Measurements from ENCODE around the gene TFAP2C. TPM values are rescaled to one million over a fixed set of nuclear protein-coding genes. Genes with fewer than 3 reads are reported as not detected.
"Not testable (repeated sequence)": the region's sequence is repeated elsewhere in the genome, so short reads cannot be mapped to it uniquely, and the experiment has no call there.

Gene TFAP2C
- total RNA-seq, 6 experiments from 2014 or later, result 1.6 to 4.5 (median 1.9) TPM

DNA sequence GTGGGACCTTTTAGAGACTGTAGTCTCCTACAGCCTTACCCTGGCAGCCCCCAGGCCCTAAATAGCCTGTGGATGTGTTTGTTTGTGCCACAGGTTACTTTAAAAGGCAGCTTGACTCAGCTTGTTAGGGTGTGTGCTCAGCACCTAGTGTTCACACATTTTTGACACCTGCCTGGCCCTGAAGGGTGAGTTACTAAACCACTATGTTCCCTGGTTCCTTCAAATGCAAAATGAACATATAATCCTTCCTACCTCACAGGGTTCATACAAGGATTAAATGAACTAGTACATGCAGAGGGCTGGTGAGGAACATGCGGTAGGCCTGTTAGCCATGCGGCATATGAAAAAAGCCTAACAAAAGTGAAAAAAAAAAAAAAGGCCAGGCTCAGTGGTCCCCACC is 14.9 kb upstream of the TFAP2C start:
- H3K9me3 Mint-ChIP-seq, result no peaks in the 10 kb centered on the region
- no peak overlapping the region for H3K4me3 Mint-ChIP-seq
- H3K27ac Mint-ChIP-seq, result no peak overlapping the region
- TF ChIP-seq, protein P1, sequence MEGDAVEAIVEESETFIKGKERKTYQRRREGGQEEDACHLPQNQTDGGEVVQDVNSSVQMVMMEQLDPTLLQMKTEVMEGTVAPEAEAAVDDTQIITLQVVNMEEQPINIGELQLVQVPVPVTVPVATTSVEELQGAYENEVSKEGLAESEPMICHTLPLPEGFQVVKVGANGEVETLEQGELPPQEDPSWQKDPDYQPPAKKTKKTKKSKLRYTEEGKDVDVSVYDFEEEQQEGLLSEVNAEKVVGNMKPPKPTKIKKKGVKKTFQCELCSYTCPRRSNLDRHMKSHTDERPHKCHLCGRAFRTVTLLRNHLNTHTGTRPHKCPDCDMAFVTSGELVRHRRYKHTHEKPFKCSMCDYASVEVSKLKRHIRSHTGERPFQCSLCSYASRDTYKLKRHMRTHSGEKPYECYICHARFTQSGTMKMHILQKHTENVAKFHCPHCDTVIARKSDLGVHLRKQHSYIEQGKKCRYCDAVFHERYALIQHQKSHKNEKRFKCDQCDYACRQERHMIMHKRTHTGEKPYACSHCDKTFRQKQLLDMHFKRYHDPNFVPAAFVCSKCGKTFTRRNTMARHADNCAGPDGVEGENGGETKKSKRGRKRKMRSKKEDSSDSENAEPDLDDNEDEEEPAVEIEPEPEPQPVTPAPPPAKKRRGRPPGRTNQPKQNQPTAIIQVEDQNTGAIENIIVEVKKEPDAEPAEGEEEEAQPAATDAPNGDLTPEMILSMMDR (IDR thresholded peaks at IDR 0.05), result no peak
- H3K27me3 Mint-ChIP-seq (ENCODE audit: insufficient read depth), result peaks cover 8% of the 10 kb centered on the region; the same call in 1 of the 2 replicates
- H3K4me1 Mint-ChIP-seq (ENCODE audit: low read depth), result no peaks in the 10 kb centered on the region
- DNase-seq, result no peak
- H3K36me3 Mint-ChIP-seq (ENCODE audit: low read depth), result no peaks in the 10 kb centered on the region

DNA sequence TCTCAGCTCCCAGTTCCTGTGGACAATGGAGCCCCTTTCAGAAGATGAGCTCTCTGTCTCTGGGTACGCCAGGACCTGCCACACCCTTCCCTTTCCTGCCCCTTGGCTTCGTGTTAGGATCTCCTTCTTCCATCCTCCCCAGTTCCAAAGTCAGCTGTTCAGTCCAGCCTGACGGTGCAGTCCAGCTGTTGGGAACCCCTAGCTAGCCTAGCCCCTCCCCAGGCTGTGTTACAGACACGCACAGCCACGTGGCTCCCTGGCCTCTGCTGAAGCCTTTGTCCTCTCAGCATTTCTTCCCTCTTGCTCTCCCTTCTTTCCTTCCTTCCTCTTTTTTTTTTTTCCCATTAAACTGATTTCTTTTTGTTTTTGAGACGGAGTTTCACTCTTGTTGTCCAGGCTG is 12.4 kb upstream of the TFAP2C start:
- no peak overlapping the region for H3K4me3 Mint-ChIP-seq
- H3K4me1 Mint-ChIP-seq (ENCODE audit: low read depth), result no peaks in the 10 kb centered on the region
- TF ChIP-seq, protein P1 (IDR thresholded peaks at IDR 0.05), result no peak
- no peak for DNase-seq
- H3K9me3 Mint-ChIP-seq, result no peaks in the 10 kb centered on the region
- H3K27me3 Mint-ChIP-seq (ENCODE audit: insufficient read depth), result peaks cover 7% of the 10 kb centered on the region; the same call in 1 of the 2 replicates
- H3K36me3 Mint-ChIP-seq (ENCODE audit: low read depth), result no peaks in the 10 kb centered on the region
- H3K27ac Mint-ChIP-seq, result no peak overlapping the region

DNA sequence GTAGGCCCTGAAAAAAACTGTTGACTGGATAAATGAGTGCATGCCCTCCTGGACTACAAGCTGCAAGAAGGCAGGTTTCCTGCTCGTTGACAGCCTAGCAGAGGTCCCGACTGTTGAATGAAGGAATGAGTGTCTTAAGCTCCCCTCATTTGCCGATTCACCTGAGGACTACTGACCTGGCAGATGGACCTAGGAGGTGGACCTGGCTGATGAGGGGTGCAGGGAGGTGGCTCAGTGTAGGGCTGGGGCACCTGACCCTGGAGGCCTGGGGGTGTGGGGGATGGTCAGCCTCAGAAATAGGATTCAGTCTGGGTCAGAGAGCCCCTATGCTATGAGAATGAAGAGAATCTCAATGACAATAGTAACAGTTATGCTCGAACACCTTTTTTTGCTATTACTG is 11.6 kb upstream of the TFAP2C start:
- Mint-ChIP-seq H3K4me3 (no peak overlapping the region), H3K9me3 (no peaks in the 10 kb centered on the region), H3K4me1 (ENCODE audit: low read depth) (no peaks in the 10 kb centered on the region), H3K27ac (no peak overlapping the region), H3K36me3 (ENCODE audit: low read depth) (no peaks in the 10 kb centered on the region), H3K27me3 (ENCODE audit: insufficient read depth) (peaks cover 9% of the 10 kb centered on the region; the same call in 1 of the 2 replicates)
- DNase-seq, result no peak
- TF ChIP-seq, protein P1 (IDR thresholded peaks at IDR 0.05), result no peak

DNA sequence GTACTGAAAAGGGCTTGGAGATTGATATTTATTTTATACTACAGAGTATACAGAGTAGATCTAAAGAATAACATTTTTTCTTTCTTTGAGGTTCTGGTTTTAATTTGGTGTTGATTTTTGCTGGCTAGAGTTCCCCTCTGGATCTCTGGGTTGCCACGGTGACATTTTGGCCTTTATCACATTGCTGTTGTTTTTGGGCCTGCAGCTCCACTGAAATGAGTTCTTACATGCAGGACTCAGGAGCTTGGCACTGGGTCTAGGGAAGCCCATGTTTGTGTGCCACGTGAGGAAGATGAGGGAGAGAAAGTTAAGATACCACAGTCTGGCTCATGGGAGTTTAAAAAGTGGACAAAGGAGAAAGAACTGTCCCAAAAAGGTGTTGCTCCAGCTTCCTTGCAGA is 7.4 kb upstream of the TFAP2C start:
- Mint-ChIP-seq H3K27me3 (ENCODE audit: insufficient read depth) (peaks cover 2% of the 10 kb centered on the region; the same call in 1 of the 2 replicates), H3K9me3 (no peaks in the 10 kb centered on the region), H3K4me3 (no peak overlapping the region), H3K36me3 (ENCODE audit: low read depth) (no peaks in the 10 kb centered on the region), H3K27ac (no peak overlapping the region), H3K4me1 (ENCODE audit: low read depth) (no peaks in the 10 kb centered on the region)
- DNase-seq, result no peak
- TF ChIP-seq, protein P1 (IDR thresholded peaks at IDR 0.05), result no peak

DNA sequence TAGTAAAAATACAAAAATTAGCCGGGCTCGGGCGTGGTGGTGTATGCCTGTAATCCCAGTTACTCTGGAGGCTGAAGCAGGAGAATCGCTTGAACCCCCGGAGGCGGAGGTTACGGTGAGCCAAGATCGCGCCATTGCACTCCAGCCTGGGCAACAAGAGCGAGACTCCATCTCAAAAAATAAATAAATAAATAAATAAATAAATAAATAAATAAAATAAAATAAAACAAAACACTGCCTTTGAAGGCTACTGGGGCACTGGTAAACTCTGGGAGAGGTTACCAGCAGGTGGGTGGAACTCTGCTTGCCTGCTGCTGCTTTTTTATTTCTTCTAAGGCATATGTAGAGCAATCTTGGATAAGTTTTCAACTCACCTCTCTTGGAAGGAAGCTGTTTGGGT is 5.2 kb upstream of the TFAP2C start:
- H3K9me3 Mint-ChIP-seq; H3K27me3 Mint-ChIP-seq (ENCODE audit: insufficient read depth); H3K4me3 Mint-ChIP-seq; H3K4me1 Mint-ChIP-seq (ENCODE audit: low read depth); H3K36me3 Mint-ChIP-seq (ENCODE audit: low read depth); H3K27ac Mint-ChIP-seq; DNase-seq: not testable (repeated sequence)

DNA sequence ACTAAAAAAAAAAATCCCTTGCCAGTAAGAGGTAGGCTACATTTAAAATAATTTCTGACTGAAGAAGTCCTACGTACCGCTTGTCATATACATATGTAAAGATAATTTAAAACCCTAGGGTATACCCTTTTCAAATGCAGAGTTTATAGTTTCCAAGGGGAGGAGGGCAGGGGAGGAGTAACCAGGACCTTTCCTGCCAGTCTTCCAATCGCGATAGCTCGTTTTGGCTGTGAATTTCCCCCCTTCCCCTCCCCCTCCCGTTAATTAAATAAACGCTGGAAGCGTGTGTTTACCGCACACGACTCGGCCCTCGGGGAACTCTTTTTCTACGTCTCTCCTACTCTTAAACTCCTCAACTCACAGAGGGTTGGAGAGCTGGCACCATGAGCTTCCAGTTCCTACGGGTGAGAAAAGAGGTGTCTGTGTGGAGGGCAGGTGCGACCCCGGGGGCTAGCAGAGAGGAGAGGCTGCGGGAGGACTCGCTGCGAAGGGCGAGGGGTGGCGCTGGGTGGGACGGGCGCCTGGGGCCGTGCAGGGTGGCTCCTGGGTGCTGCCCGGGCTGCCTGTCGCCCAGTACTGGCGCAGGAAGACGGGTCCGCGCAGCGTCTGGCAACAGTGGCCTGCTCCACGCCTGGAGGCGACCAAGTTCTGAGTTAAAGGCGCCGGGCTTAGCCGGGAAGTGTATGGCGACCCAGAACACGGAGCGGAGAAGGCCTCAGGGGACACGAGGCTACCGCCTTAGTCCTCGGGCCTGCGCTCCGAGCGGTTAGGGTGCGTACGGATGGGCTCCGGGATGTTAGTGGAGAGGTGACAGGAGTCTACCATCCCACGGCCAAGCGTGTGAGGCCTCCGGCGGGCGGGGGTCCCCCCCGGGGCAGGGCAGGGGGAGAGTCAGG is 4.1 kb upstream of the TFAP2C start:
- TF ChIP-seq, protein P1 (IDR thresholded peaks at IDR 0.05), result no peak
- Mint-ChIP-seq H3K36me3 (ENCODE audit: low read depth) (no peaks in the 10 kb centered on the region), H3K27ac (no peak overlapping the region), H3K4me1 (ENCODE audit: low read depth) (no peaks in the 10 kb centered on the region), H3K9me3 (no peaks in the 10 kb centered on the region), H3K27me3 (ENCODE audit: insufficient read depth) (peaks cover 5% of the 10 kb centered on the region), H3K4me3 (no peak overlapping the region)
- DNase-seq, result no peak
